ENCODE measurements around the gene PPP1R9B.

PPP1R9B gene

GRCh38 chr17:50115756-50116155 lies 34.7 kb downstream of the PPP1R9B start:
- Histone ChIP-seq H3K9me2 (replicated peaks; ENCODE audit: control insufficient read depth, low read length) (no peaks in the 10 kb centered on the region), H3K9me3 (ENCODE audit: control insufficient read depth, insufficient read depth, low read length) (no peaks in the 10 kb centered on the region), H3K4me3 (ENCODE audit: low read length) (no peak overlapping the region), H3K27me3 (ENCODE audit: control insufficient read depth, low read length) (peaks cover 44% of the 10 kb centered on the region), H3F3A (ENCODE audit: control insufficient read depth, insufficient read depth) (no peaks in the 10 kb centered on the region), H3K4me1 (ENCODE audit: control insufficient read depth, low read length) (peaks cover 4% of the 10 kb centered on the region; the same call in 1 of the 2 replicates), H4K20me1 (ENCODE audit: control insufficient read depth, insufficient read depth, low read depth, low read length) (no peaks in the 10 kb centered on the region), H3K36me3 (ENCODE audit: control insufficient read depth, low read length) (no peaks in the 10 kb centered on the region), H3K27ac (ENCODE audit: low read depth, low read length) (no peak overlapping the region), H3K4me2 (ENCODE audit: low read length) (no peak overlapping the region), H3K79me2 (ENCODE audit: control insufficient read depth, low read length) (no peaks in the 10 kb centered on the region)
- no peak for TF ChIP-seq EZH2phosphoT487 (IDR thresholded peaks at IDR 0.05; ENCODE audit: borderline replicate concordance, low read length)
- no peak for TF ChIP-seq CTCF (IDR thresholded peaks at IDR 0.05; ENCODE audit: low read depth, low read length, poor library complexity, severe bottlenecking)

GRCh38 chr17:50114849-50115357 lies 35.6 kb downstream of the PPP1R9B start:
- peaks cover 4% of the 10 kb centered on the region; the same call in 1 of the 2 replicates for H3K4me1 ChIP-seq (ENCODE audit: control insufficient read depth, low read length)
- no peak for TF ChIP-seq EZH2phosphoT487 (IDR thresholded peaks at IDR 0.05; ENCODE audit: borderline replicate concordance, low read length)
- peak; percentile 89 for TF ChIP-seq CTCF (IDR thresholded peaks at IDR 0.05; ENCODE audit: low read depth, low read length, poor library complexity, severe bottlenecking)
- H3K79me2 ChIP-seq (ENCODE audit: control insufficient read depth, low read length) = no peaks in the 10 kb centered on the region
- H3K27ac ChIP-seq (ENCODE audit: low read depth, low read length) = no peak overlapping the region
- no peaks in the 10 kb centered on the region for H3F3A ChIP-seq (ENCODE audit: control insufficient read depth, insufficient read depth)
- H3K27me3 ChIP-seq (ENCODE audit: control insufficient read depth, low read length) = peaks cover 36% of the 10 kb centered on the region
- no peak overlapping the region for H3K4me2 ChIP-seq (ENCODE audit: low read length)
- H3K36me3 ChIP-seq (ENCODE audit: control insufficient read depth, low read length) = no peaks in the 10 kb centered on the region
- no peaks in the 10 kb centered on the region for H3K9me2 ChIP-seq (replicated peaks; ENCODE audit: control insufficient read depth, low read length)
- H3K9me3 ChIP-seq (ENCODE audit: control insufficient read depth, insufficient read depth, low read length) = no peaks in the 10 kb centered on the region
- H3K4me3 ChIP-seq (ENCODE audit: low read length) = no peak overlapping the region
- no peaks in the 10 kb centered on the region for H4K20me1 ChIP-seq (ENCODE audit: control insufficient read depth, insufficient read depth, low read depth, low read length)

DNA sequence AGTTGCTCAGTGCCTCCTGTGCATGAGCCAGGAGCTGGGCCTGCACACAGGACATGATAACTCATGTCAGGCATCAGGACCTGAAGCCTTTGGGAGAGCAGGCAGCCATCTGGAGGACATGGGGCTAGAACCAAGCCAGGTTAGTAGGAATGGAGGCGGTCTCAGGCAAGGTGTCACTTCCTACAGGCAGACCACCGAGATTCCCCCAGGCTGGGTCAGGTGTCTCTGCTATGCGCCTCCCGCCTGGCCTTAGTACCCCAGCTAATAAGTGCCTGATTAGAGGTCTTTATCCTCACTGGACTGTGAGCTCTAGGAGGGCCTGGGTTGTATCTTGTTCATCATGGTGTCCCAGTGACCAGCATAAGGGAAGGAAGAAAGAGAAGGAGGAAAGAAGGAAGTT lies 36.1 kb downstream of the PPP1R9B start:
- H3K4me2 ChIP-seq (ENCODE audit: low read length) = no peak overlapping the region

More for the DNA sequence above, 36.1 kb downstream of the PPP1R9B start:
- TF ChIP-seq CTCF (IDR thresholded peaks at IDR 0.05; ENCODE audit: low read depth, low read length, poor library complexity, severe bottlenecking) = no peak
- Histone ChIP-seq H3K79me2 (ENCODE audit: control insufficient read depth, low read length) (no peaks in the 10 kb centered on the region), H3K4me1 (ENCODE audit: control insufficient read depth, low read length) (peaks cover 4% of the 10 kb centered on the region; the same call in 1 of the 2 replicates), H4K20me1 (ENCODE audit: control insufficient read depth, insufficient read depth, low read depth, low read length) (no peaks in the 10 kb centered on the region), H3K4me3 (ENCODE audit: low read length) (no peak overlapping the region), H3F3A (ENCODE audit: control insufficient read depth, insufficient read depth) (no peaks in the 10 kb centered on the region), H3K9me2 (replicated peaks; ENCODE audit: control insufficient read depth, low read length) (no peaks in the 10 kb centered on the region), H3K9me3 (ENCODE audit: control insufficient read depth, insufficient read depth, low read length) (no peaks in the 10 kb centered on the region), H3K27me3 (ENCODE audit: control insufficient read depth, low read length) (peaks cover 31% of the 10 kb centered on the region), H3K27ac (ENCODE audit: low read depth, low read length) (no peak overlapping the region), H3K36me3 (ENCODE audit: control insufficient read depth, low read length) (no peaks in the 10 kb centered on the region)
